ENCODE data around the gene ABT1.

Gene ABT1

GRCh38 chr6:26604797-26605196 is 8.0 kb downstream of the ABT1 start:
- no peak for DNase-seq (ENCODE audit: low read depth)

GRCh38 chr6:26607434-26608230 is 10.9 kb downstream of the ABT1 start:
- peak; percentile 46 for DNase-seq (ENCODE audit: low read depth)

- DNase-seq (ENCODE audit: low read depth): no peak
Measured at GRCh38 chr6:26609463-26609862, 12.7 kb downstream of the ABT1 start.

GRCh38 chr6:26611599-26611998 is 14.8 kb downstream of the ABT1 start:
- DNase-seq (ENCODE audit: low read depth): no peak

GRCh38 chr6:26613201-26613600 is 16.4 kb downstream of the ABT1 start:
- DNase-seq (ENCODE audit: low read depth): no peak

- DNase-seq (ENCODE audit: low read depth): no peak
Measured at GRCh38 chr6:26613689-26614683, 17.2 kb downstream of the ABT1 start.

GRCh38 chr6:26623339-26623859 is 26.6 kb downstream of the ABT1 start:
- no peak for DNase-seq (ENCODE audit: low read depth)

- DNase-seq (ENCODE audit: low read depth): no peak
Measured at GRCh38 chr6:26624557-26624956, 27.8 kb downstream of the ABT1 start.

GRCh38 chr6:26627843-26628242 is 31.1 kb downstream of the ABT1 start:
- no peak for DNase-seq (ENCODE audit: low read depth)

GRCh38 chr6:26629359-26629758 is 32.6 kb downstream of the ABT1 start:
- no peak for DNase-seq (ENCODE audit: low read depth)

- DNase-seq (ENCODE audit: low read depth): no peak
Measured at GRCh38 chr6:26640806-26641205, 44.1 kb downstream of the ABT1 start.

GRCh38 chr6:26646074-26646473 is 49.3 kb downstream of the ABT1 start:
- DNase-seq (ENCODE audit: low read depth): no peak

Measured in activated T-cell treated with anti-CD3 and anti-CD28 coated beads for 24 hours (primary cell).